ENCODE data around the gene AAK1. TPM values are rescaled to one million over a fixed set of nuclear protein-coding genes. Genes with fewer than 3 reads are reported as not detected.

The AAK1 gene
- total RNA-seq, 1 experiment from 2014 or later = 30.6 TPM

DNA sequence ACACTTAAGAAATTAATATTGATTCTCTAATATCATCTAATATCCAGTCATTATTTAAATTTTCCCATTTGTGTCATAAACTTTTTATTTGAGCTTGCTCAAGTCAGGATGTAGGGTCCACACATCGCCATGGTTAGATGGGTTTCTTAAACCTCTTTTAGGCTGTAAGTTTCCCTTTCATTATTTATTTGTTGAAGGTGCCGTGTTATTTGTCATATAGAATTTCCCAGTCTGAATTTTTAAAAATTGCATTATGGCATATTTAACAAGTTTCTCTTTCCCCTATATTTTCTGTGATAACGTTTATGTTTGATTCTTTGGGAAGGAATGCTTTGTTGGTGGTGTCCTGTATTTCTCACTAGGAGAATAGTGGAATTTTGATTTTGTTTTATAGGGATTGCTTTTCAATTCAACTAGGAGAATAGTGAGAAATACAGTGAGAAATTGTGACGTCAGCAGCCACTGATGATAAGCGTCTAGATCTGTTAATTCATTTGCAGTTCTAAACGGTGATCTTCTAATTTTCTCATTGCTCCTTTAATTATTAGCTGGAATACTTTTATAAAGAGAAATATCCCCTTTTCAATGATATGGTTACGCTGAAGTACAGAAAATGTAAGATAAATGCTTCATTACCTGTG lies 44.6 kb upstream of the AAK1 start:
- H3K4me2 ChIP-seq (ENCODE audit: insufficient read depth, insufficient read length, low read length) = no peak overlapping the region
- no peak overlapping the region for H3K23ac ChIP-seq (ENCODE audit: insufficient read length, low read depth, low read length)
- H3K79me1 ChIP-seq (ENCODE audit: insufficient read depth, low read depth, low read length, poor library complexity, severe bottlenecking) = no peaks in the 10 kb centered on the region
- no peak overlapping the region for H3K9ac ChIP-seq (ENCODE audit: extremely low read depth, insufficient read length, low read length)
- H2BK15ac ChIP-seq (ENCODE audit: low read depth, low read length) = no peak overlapping the region
- H3K18ac ChIP-seq (ENCODE audit: insufficient read length, low read depth, low read length) = no peak overlapping the region
- H2AFZ ChIP-seq (ENCODE audit: low read length) = no peak overlapping the region
- H4K20me1 ChIP-seq (ENCODE audit: control insufficient read depth, insufficient read depth, insufficient read length) = no peaks in the 10 kb centered on the region
- Mint-ChIP-seq H3K9me3 (no peaks in the 10 kb centered on the region), H3K36me3 (ENCODE audit: insufficient read depth in 1 of 3, low read depth in 3 of 3) (no peaks in the 10 kb centered on the region), H3K27ac (no peak overlapping the region), H3K4me3 (no peak overlapping the region), H3K4me1 (peaks cover 4 to 6% of the 10 kb centered on the region in 2 experiments; a peak in 3 of 4 replicates), H3K27me3 (ENCODE audit: low read depth) (peaks cover 2% of the 10 kb centered on the region; the same call in 1 of the 2 replicates)
- H2BK120ac ChIP-seq (ENCODE audit: low read depth, low read length, poor library complexity, severe bottlenecking) = no peak overlapping the region
- TF ChIP-seq CTCF (conservative IDR thresholded peaks at IDR 0.05) = no peak
- no peak overlapping the region for H2BK12ac ChIP-seq (ENCODE audit: insufficient read length, low read depth, low read length)
- no peak overlapping the region for H4K5ac ChIP-seq (ENCODE audit: insufficient read length, low read depth, low read length)
- H3K27me3 ChIP-seq (ENCODE audit: insufficient read depth, low read length) = no peaks in the 10 kb centered on the region
- no peak overlapping the region for H2AK5ac ChIP-seq (ENCODE audit: insufficient read length, low read length)
- H3K23me2 ChIP-seq (ENCODE audit: insufficient read length, low read depth, low read length, poor library complexity, severe bottlenecking) = no peaks in the 10 kb centered on the region
- no peak overlapping the region for H3K14ac ChIP-seq (ENCODE audit: insufficient read depth, low read length)
- no CpG with 5 or more reads among the region's 7 CpGs for WGBS (ENCODE audit: extremely low coverage, insufficient read length, low lambda C conversion rate)
- no peak overlapping the region for H3T11ph ChIP-seq (ENCODE audit: low read length)
- H3K79me2 ChIP-seq (ENCODE audit: insufficient read depth, low read length) = no peaks in the 10 kb centered on the region
- no peaks in the 10 kb centered on the region for H3K4me1 ChIP-seq (ENCODE audit: insufficient read depth, low read length)
- DNase-seq = no peak
- no peak overlapping the region for H3K27ac ChIP-seq (ENCODE audit: insufficient read length, low read depth, low read length)
- no peaks in the 10 kb centered on the region for H3K9me3 ChIP-seq (ENCODE audit: control insufficient read depth, low read depth, low read length)
- H4K8ac ChIP-seq (replicated peaks; ENCODE audit: insufficient read length, low read depth, low read length) = no peak overlapping the region
- H4K91ac ChIP-seq (ENCODE audit: insufficient read length, low read depth, low read length) = no peak overlapping the region
- H3K4ac ChIP-seq (ENCODE audit: low read depth, low read length) = no peak overlapping the region
- H3K56ac ChIP-seq (ENCODE audit: insufficient read length, low read depth, low read length) = no peak overlapping the region
- no peak overlapping the region for H2BK5ac ChIP-seq (ENCODE audit: insufficient read length, low read length)
- no peak overlapping the region for H2BK20ac ChIP-seq (ENCODE audit: low read depth, low read length, poor library complexity, severe bottlenecking)
